ENCODE measurements around the gene FOXP3.

- TF ChIP-seq POLR2A (IDR thresholded peaks at IDR 0.05; ENCODE audit: low read depth, low read length): no peak
- no peak for TF ChIP-seq POLR2AphosphoS5 (IDR thresholded peaks at IDR 0.05; ENCODE audit: low read depth, low read length)
- no peak for TF ChIP-seq TAF1 (IDR thresholded peaks at IDR 0.05; ENCODE audit: borderline replicate concordance, low read depth, low read length)
These were observed 13.2 kb downstream of the FOXP3 start for GRCh38 chrX:49251325-49251724.
